ENCODE data around the gene SLC15A1.
"Not testable (repeated sequence)": the region's sequence is repeated elsewhere in the genome, so short reads cannot be mapped to it uniquely, and the experiment has no call there.

Gene SLC15A1

GRCh38 chr13:98781045-98781444 lies 28.6 kb upstream of the SLC15A1 start:
- no peak for DNase-seq

DNA sequence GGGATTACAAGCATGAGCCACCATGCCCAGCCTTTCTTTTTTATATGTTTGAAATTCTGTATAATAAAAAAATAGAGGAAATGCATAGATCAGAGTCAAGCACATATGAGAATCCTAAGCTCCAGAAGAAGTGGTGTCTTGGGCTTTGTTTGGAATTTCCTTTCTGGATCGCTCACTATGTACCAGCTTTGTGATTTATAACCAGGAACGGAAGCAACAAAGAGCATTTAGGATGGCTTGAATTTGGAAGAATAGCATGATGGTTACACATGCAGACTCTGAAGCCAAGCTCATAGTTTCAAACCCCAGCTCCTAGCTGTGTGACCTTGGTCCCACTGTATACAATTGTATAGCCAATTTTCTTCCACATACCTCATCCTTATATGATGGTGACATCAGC lies 28.0 kb upstream of the SLC15A1 start:
- no peak for DNase-seq

DNA sequence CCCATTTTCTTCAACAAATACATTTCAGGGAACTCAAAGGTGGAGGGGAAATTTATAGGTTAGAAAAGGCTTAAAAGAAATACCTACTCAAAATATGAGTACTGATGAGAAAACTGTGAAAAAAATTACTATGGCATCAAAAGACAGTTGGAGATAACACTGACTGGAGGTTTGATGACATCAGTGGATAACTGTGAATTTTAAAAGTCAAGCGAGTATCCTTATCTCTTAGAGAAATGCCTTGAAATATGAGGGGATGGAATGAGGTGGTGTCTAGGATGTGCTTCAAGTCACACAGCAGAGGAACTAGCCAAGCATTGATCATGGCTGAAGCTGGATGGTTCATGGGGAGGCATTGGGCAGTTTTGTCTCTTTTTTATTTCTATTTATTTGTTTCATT lies 27.2 kb upstream of the SLC15A1 start:
- DNase-seq, result no peak

DNA sequence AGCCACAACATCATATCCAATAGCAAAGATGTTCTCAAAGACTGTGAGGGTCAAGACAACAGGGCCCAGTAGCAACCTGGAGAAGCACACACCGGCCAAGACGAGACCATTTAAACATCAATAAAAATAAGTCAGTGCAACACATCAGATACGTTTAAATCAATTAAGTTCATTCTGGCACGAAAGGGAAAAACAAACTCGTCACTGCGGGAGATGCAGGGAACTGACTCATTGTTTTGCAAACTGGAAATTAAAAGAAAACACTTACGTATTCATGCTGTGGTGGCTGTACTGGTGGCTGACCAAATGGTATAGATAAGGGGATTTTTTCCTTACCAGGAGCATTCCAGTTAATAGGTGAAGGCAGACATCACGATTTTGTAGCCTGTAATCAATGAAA lies 26.3 kb upstream of the SLC15A1 start:
- no peak for DNase-seq

GRCh38 chr13:98776644-98777043 lies 24.2 kb upstream of the SLC15A1 start:
- no peak for DNase-seq

DNA sequence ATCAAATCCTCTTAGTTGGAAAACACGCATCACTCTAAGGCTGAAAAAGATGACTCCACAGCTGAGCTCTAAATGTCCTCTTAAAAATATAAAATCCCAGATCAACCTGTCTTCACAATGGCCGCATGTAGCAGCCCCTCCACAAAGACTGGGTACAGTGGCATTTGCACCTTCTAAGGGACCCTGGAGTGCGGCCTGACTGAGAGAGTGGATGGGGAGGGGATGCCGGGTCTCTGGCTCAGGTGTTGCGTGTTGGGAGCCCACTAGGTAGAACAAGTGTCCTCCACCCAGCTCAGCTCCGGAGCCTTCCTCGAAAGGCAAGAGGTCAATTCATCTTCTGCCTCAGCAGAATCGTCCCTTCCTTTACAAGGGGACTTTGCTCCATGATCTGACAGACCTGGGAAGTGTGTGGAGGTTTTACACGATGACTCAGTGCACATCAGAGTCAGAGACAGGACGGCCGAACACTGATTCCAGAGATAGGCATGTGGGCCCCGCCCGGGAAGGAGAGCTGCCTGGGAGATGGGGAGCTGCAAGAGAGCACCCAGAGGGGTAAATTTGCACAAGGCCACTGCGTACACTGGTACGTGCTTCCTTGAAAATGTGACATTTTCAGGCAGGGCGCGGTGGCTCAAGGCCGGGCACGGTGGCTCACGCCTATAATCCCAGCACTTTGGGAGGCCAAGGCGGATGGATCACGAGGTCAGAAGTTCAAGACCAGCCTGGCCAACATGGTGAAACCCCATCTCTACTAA lies 23.5 kb upstream of the SLC15A1 start:
- no peak for DNase-seq

DNA sequence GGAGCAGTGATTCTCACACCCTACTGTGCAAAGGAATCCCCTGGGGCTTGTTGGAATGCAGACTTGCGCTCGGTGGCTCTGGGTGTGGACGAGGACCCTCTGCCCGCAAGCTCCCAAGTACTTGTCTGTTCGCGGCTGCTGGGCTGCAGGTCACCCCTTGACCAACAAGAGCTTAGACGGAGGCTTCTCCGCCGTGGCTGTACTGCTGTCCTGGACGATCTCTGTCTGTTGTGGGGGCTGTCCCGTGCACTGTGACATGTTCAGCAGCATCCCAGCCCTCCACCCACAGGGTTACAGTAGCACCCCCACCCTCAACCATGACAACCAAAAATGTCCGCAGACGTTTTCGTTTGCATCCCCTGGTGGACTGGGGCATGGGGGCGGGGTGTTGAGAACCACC lies 22.9 kb upstream of the SLC15A1 start:
- DNase-seq, result no peak

DNA sequence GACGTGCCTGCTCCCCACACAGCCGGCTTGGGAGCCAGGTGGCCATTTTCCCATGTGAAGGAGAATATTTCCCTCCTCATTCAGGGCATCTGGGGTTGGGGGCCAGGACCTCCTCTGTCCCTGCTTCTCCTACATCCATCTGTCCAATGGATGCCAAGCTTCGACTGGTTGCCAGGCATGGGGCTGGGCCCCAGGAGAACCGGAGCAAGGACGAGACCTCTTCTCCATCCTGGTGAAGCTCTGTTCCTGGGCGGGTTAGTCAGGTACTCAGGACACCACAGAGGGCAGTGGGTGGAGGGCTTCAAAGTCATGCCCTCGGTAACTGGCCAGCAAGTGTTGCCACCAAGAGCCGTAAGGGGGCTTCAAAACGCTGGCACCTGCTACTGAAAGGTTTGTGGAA lies 22.3 kb upstream of the SLC15A1 start:
- no peak for DNase-seq

GRCh38 chr13:98773921-98774320 lies 21.4 kb upstream of the SLC15A1 start:
- no peak for DNase-seq

DNA sequence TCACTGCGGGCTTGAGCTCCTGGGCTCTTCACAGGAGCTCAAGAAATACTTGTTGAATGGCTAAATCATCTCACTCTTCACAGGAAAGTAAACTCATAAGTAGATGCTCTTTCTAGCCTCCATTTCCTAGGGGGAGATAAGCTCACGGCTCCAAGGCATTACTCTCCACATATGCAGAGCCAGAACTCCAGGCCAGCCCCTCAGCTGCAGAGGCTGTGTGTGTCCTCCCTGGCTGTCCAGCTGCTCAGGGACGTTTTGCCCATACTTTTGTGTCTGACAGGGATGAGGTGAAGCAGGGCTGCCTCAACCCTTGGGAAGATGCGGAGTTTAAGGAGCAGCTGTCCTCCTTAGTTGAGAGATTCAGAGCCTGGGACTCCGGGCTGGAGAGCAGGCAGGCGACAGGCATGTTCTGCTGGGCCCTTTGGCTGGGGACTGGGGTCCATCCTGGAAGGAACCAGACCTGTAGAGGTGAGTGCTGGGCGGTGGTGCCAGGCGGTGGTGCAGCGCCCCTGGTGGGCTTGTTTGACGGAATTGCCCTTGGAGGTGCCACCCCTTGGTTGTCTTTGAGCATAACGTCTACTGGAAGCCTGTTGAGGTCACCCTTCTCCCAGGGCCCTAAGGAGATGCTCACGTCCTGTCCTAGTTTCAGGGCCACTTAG lies 20.5 kb upstream of the SLC15A1 start:
- no peak for DNase-seq

DNA sequence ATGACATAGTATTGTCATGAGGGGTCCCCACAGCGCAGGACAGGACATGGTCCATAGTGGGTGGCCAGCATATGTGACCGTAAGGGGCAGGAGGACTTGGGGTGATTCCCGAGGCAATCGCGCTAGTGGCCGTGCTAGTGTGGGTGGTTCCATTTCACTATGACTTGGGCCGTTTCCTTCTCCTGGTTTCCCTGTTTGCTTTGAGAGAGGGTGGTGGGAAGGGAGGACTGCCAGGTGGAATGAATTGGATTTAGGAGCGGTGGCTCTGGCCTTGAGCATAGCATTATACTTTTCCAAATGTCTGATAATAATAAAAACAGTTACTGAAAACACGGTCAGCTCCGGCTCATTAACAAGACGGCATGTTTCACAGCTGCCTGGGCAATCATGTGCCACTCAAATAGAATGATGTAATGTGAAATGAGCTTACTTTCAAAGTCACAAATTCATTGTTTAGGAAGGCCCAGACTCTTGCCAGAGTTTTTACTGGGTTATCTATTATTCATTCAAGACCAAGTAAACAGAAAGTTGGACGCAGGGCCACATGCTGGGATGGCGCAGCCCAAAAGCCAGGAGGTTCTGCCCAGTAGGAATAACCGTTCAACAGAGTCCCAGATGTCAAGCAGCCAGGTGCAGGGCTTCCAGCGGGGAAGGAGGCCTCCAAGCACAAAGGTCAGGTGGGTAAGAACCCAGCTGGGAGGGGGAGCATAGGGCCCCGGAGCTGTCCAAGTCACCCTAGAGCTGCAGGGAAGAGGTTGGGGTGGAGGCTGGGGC lies 19.6 kb upstream of the SLC15A1 start:
- DNase-seq, result no peak

GRCh38 chr13:98769736-98770135 lies 17.3 kb upstream of the SLC15A1 start:
- DNase-seq, result no peak

GRCh38 chr13:98768522-98768921 lies 16.1 kb upstream of the SLC15A1 start:
- no peak for DNase-seq

DNA sequence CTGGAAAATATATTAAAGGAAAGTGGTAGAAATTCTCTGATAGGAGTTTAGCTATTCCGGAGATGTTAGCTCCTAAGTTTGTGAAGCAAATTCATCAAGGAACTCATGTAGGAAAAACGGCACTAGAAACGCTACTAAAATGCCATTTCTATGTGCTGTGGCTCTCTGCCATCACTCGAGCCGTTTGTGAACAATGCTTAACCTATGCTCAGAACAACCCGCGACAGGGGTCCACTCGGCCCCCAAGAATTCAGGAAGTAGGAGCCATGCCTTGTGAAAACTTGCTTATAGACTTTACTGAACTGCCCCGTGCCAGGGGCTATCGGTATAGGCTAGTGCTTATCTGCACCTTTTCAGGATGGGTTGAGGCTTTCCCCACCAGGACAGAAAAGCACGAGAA lies 14.2 kb upstream of the SLC15A1 start:
- DNase-seq, result no peak

DNA sequence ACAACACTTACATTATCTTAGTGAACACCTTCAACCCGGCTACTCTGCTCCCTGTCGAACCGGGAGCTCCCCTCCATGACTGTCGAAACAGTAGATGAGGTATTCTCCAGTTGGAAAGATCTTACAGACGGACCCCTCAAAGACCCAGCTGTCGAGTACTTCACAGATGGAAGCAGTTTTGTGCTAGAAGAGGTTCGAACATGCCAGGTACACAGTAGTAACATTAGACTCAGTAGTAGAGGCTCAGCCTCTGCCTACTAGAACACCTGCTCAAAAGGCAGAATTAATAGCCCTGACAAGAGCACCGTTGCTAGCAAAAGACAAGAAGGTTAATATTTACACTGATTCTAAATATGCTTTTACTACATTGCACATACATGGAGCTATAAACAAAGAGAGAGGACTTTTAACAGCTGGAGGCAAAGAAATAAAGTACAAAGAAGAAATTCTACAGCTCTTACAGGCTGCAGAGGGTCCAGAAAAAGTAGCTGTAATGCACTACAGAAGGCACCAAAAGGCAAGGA lies 13.6 kb upstream of the SLC15A1 start:
- no peak for DNase-seq

- DNase-seq, result no peak
Observed at GRCh38 chr13:98761986-98762616, 9.6 kb upstream of the SLC15A1 start.

- DNase-seq, result no peak
Observed at GRCh38 chr13:98761126-98761985, 8.9 kb upstream of the SLC15A1 start.

DNA sequence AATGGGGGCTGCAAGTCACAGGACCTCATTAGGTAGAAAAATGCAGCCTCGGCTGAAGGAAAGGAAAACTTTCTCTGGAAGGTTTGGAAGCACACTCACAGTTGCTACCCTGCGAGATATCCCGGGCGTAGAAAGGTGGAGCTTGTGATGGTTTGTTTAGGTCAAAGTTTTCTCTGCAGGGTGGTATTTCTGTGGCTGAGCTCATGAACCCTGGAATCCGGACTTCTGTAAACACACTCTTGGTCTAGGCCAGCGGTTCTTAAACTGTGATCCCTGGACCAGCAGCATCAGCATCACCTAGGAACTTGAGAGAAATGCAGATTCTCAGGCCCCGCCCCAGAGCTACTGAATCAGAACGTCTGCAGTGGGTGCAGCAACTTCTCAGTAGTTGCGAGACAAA lies 3.3 kb upstream of the SLC15A1 start:
- no peak for DNase-seq

- no peak for DNase-seq
Observed at GRCh38 chr13:98755116-98755515, 2.6 kb upstream of the SLC15A1 start.

DNA sequence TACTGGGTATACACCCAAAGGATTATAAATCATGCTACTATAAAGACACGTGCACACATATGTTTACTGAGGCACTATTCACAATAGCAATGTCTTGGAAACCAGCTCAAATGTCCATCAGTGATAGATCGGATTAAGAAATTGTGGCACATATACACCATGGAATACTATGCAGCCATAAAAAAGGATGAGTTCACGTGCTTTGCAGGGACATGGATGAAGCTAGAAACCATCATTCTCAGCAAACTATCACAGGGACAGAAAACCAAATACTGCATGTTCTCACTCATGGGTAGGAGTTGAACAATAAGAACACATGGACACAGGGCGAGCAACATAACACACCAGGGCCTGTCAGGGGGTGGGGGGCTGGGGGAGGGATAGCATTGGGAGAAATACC lies 2.0 kb upstream of the SLC15A1 start:
- DNase-seq, result not testable (repeated sequence)

- DNase-seq, result no peak
Observed at GRCh38 chr13:98751861-98752466, 508 bp downstream of the SLC15A1 start.

DNA sequence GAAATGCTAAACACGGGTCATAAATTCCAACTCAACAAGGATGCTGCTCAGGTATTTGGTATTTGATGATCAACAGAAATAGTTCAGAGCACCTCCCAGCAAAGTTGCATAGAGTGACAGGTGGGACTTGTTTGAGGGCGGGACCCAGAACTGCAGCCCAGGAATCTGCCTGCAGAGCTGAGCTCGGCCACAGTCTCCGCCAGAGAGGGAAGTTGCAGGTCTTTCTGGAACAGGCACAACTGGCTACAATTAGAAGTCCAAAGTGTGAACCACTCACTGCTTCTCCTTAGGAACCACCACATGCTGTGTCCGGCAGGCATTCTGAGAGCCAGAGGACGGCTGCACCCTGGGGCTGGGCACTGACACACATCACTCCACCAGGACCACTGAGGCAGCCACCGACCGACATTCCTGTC lies 1.1 kb downstream of the SLC15A1 start:
- DNase-seq, result no peak

Measured in activated CD8-positive, alpha-beta memory T cell treated with anti-CD3 and anti-CD28 coated beads, Interleukin-2, amount 50 U/mL, for 4 hours (primary cell).